ENCODE measurements around the gene MTG2. TPM values are rescaled to one million over a fixed set of nuclear protein-coding genes. Genes with fewer than 3 reads are reported as not detected.
"Not testable (repeated sequence)": the region's sequence is repeated elsewhere in the genome, so short reads cannot be mapped to it uniquely, and the experiment has no call there.

Gene MTG2
- total RNA-seq, 1 donor from 2014 or later: 13.3 TPM

- intact Hi-C loops (cut with DNase I): loop anchor here (10.0 kb wide), 1 partner anchor 239 kb away; the partner anchor contains the start of gene RPS21
- no peak for TF ChIP-seq POLR2A (IDR thresholded peaks at IDR 0.05)
- TF ChIP-seq POLR2AphosphoS5 (IDR thresholded peaks at IDR 0.05; ENCODE audit: insufficient read depth in 1 of 2, low read depth in 1 of 2): no peak
- no peak for TF ChIP-seq CTCF (IDR thresholded peaks at IDR 0.05)
- H3K27ac ChIP-seq: no peak overlapping the region
- peaks cover 77% of the 10 kb centered on the region for H3K4me1 ChIP-seq
- no peaks in the 10 kb centered on the region for H3K36me3 ChIP-seq
- no peak overlapping the region for H3K4me3 ChIP-seq
- no peak for DNase-seq (ENCODE audit: extremely low spot score in 2 of 2)
- no peaks in the 10 kb centered on the region for H3K27me3 ChIP-seq
- no peaks in the 10 kb centered on the region for H3K9me3 ChIP-seq
These were observed 36.6 kb upstream of the MTG2 start for GRCh38 chr20:62146019-62146755.

GRCh38 chr20:62147125-62147524, 35.7 kb upstream of the MTG2 start:
- H3K36me3 ChIP-seq: no peaks in the 10 kb centered on the region
- no peaks in the 10 kb centered on the region for H3K9me3 ChIP-seq
- no peaks in the 10 kb centered on the region for H3K27me3 ChIP-seq
- H3K27ac ChIP-seq: no peak overlapping the region
- no peak for DNase-seq (ENCODE audit: extremely low spot score in 2 of 2)
- peaks cover 67% of the 10 kb centered on the region for H3K4me1 ChIP-seq
- no peak overlapping the region for H3K4me3 ChIP-seq
- intact Hi-C loops (cut with DNase I): loop anchor here (10.0 kb wide), 1 partner anchor 238 kb away; the partner anchor contains the start of gene RPS21
- TF ChIP-seq POLR2AphosphoS5 (IDR thresholded peaks at IDR 0.05; ENCODE audit: insufficient read depth in 1 of 2, low read depth in 1 of 2) (no peak), POLR2A (IDR thresholded peaks at IDR 0.05) (no peak), CTCF (IDR thresholded peaks at IDR 0.05) (no peak)

GRCh38 chr20:62147528-62147927, 35.3 kb upstream of the MTG2 start:
- no peak for TF ChIP-seq CTCF (IDR thresholded peaks at IDR 0.05)
- no peak for TF ChIP-seq POLR2AphosphoS5 (IDR thresholded peaks at IDR 0.05; ENCODE audit: insufficient read depth in 1 of 2, low read depth in 1 of 2)
- TF ChIP-seq POLR2A (IDR thresholded peaks at IDR 0.05): no peak
- intact Hi-C loops (cut with DNase I): loop anchor here (10.0 kb wide), 1 partner anchor 237 kb away; the partner anchor contains the start of gene RPS21
- no peaks in the 10 kb centered on the region for H3K27me3 ChIP-seq
- DNase-seq (ENCODE audit: extremely low spot score in 2 of 2): no peak
- no peak overlapping the region for H3K27ac ChIP-seq
- no peaks in the 10 kb centered on the region for H3K9me3 ChIP-seq
- H3K36me3 ChIP-seq: no peaks in the 10 kb centered on the region
- peaks cover 63% of the 10 kb centered on the region for H3K4me1 ChIP-seq
- H3K4me3 ChIP-seq: no peak overlapping the region

GRCh38 chr20:62148383-62148782, 34.4 kb upstream of the MTG2 start:
- intact Hi-C loops (cut with DNase I): loop anchor here (10.0 kb wide), 1 partner anchor 236 kb away; the partner anchor contains the start of gene RPS21
- H3K4me3 ChIP-seq; H3K9me3 ChIP-seq; H3K27ac ChIP-seq; H3K27me3 ChIP-seq; DNase-seq (ENCODE audit: extremely low spot score in 2 of 2); H3K36me3 ChIP-seq: not testable (repeated sequence)
- H3K4me1 ChIP-seq: peaks cover 63% of the 10 kb centered on the region

- no peak for DNase-seq (ENCODE audit: extremely low spot score in 2 of 2)
- peaks cover 63% of the 10 kb centered on the region for H3K4me1 ChIP-seq
- H3K36me3 ChIP-seq: no peaks in the 10 kb centered on the region
- no peaks in the 10 kb centered on the region for H3K27me3 ChIP-seq
- TF ChIP-seq POLR2A (IDR thresholded peaks at IDR 0.05) (no peak), POLR2AphosphoS5 (IDR thresholded peaks at IDR 0.05; ENCODE audit: insufficient read depth in 1 of 2, low read depth in 1 of 2) (no peak)
- no peak overlapping the region for H3K27ac ChIP-seq
- no peak overlapping the region for H3K4me3 ChIP-seq
- intact Hi-C loops (cut with DNase I): loop anchor here (10.0 kb wide), 1 partner anchor 236 kb away; the partner anchor contains the start of gene RPS21
- no peaks in the 10 kb centered on the region for H3K9me3 ChIP-seq
These were observed 33.9 kb upstream of the MTG2 start for GRCh38 chr20:62148908-62149314.
